Measurements from ENCODE around the gene COL9A1.
"Not testable (repeated sequence)": the region's sequence is repeated elsewhere in the genome, so short reads cannot be mapped to it uniquely, and the experiment has no call there.

COL9A1 gene

DNA sequence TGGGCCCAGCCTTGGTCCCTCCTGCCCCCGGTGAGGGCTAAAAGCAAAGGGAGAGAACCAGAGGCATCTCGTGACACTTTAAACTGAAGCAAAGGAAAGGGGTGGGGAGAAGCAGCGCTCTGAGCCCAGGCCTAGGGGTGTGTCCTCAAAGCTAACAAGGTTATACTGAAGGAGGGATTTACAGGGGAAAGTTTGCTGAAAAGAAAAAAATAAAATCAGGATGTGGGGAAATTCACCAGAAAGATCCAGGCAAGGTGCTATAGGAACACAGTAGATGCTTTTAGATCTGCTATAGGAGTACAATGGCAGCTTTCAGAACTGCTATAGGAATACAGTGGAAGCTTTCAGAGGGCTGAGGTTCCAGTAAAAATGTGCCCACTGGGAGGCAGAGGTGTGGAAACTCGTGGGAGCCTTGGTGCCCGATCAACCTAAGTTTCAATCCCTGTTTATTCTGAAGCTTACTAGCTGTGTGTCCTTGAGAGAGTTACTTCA lies at the start of gene COL9A1:
Gene COL9A1 (minus strand): TSS at position 51 of the 492 bp plus-strand sequence. CDS start 160 bp downstream, outside the sequence.
- in situ Hi-C loops (cut with MboI; ENCODE audit: low pct_unique_long_range_greater_than_20kb, low sequenced_read_pairs) = no loop called here
- no peak for DNase-seq

DNA sequence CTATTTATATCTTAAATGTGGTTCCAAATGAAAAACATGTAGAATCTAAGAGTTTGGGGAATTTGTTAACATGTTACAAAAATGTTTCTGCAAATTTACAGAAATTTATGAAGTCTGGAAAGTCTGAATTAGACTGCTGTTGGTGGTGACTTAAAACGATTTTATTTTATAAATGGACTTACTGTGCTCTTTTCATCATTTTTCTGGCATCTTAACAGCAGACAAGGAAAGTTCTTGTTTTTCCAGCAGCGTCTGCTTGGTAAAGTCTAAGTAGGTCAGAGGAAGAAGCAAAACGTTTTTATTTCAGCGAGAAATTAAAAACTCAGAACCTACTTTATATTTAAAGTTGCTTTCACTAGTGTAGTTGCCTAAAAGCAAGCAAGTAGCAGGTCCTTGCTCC lies 48.6 kb upstream of the COL9A1 start:
- in situ Hi-C loops (cut with MboI; ENCODE audit: low pct_unique_long_range_greater_than_20kb, low sequenced_read_pairs) = loop anchor here (25.0 kb wide), 1 partner anchor 661 kb away; no protein-coding TSS in a partner anchor
- no peak for DNase-seq

DNA sequence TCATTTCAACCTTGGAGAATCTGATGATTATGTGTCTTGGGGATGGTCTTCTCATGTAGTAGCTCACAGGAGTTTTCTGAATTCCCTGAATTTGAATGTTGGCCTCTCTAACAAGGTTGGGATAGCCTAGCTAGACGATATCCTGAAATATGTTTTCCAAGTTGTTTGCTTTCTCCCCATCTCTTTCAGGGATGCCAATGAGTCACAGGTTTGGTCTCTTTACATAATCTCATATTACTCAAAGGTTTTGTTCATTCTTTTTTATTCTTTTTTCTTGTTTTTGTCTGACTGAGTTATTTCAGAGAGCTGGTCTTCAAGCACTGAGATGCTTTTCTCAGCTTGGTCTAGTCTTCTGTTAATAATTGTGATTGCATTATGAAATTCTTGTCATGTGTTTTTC lies 42.7 kb upstream of the COL9A1 start:
- in situ Hi-C loops (cut with MboI; ENCODE audit: low pct_unique_long_range_greater_than_20kb, low sequenced_read_pairs) = no loop called here
- DNase-seq = no peak

DNA sequence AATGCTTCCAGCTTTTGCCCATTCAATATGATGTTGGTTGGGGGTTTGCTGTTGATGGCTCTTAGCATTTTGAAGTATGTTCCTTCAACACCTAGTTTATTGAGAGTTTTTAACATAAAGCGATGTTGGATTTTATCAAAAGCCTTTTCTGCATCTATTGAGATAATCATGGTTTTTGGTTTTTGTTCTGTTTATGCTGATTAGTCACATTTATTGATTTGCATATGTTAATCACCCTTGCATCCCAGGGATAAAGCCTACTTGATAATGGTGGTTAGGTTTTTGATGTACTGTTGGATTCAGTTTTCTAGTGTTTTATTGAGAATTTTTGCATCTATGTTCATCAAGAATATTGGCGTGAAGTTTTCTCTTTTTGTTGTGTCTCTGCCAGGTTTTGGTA lies 40.4 kb upstream of the COL9A1 start:
- in situ Hi-C loops (cut with MboI; ENCODE audit: low pct_unique_long_range_greater_than_20kb, low sequenced_read_pairs) = no loop called here

DNA sequence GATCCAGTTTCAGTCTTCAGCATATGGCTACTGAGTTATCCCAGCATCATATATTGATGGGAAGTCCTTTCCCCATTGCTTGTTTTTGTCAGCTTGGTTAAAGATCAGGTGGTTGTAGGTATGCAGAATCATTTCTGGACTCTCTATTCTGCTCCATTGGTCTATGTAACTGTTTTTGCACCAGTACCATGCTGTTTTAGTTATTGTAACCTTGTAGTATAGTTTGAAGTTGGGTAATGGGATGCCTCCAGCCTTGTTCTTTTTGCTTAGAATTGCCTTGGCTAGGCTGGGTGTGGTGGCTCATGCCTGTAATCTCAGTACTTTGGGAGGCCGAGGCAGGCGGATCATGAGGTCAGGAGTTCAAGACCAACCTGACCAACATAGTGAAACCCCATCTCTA lies 36.9 kb upstream of the COL9A1 start:
- in situ Hi-C loops (cut with MboI; ENCODE audit: low pct_unique_long_range_greater_than_20kb, low sequenced_read_pairs); DNase-seq: not testable (repeated sequence)

More for the DNA sequence above, 40.4 kb upstream of the COL9A1 start:
- no peak for DNase-seq

DNA sequence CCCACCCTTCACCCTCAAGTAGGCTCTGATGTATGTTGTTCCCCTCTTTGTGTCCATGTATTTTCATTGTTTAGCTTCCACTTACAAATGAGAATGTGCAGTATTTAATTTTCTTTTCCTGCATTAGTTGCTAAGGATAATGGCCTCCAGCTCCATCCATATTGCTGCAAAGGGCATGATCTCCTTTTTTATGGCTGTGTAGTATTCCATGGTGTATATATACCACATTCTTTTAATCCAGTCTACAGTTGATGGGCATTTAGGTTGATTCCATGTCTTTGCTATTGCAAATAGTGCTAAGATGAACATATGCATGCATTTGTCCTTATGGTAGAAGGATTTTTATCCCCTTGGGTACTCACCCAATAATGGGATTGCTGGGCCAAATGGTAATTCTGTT lies 35.9 kb upstream of the COL9A1 start:
- DNase-seq = no peak
- in situ Hi-C loops (cut with MboI; ENCODE audit: low pct_unique_long_range_greater_than_20kb, low sequenced_read_pairs) = no loop called here

DNA sequence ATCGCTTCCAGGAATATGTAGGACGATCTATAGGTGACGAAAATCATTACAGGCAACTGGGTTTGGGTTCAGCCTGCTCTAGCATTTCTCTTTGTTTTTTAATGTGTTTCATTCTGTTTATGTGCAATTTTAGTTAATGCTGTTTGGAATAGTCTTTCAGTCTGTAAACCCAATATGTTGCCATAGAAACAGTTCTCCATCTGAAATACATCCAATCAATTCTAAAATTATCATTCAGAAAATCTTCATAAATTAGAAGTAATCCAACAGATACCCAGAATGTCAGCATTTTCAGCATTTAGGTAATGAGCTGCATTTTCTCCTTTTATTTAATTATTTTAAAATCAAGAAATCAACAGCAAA lies 34.8 kb upstream of the COL9A1 start:
- no peak for DNase-seq
- in situ Hi-C loops (cut with MboI; ENCODE audit: low pct_unique_long_range_greater_than_20kb, low sequenced_read_pairs) = no loop called here

DNA sequence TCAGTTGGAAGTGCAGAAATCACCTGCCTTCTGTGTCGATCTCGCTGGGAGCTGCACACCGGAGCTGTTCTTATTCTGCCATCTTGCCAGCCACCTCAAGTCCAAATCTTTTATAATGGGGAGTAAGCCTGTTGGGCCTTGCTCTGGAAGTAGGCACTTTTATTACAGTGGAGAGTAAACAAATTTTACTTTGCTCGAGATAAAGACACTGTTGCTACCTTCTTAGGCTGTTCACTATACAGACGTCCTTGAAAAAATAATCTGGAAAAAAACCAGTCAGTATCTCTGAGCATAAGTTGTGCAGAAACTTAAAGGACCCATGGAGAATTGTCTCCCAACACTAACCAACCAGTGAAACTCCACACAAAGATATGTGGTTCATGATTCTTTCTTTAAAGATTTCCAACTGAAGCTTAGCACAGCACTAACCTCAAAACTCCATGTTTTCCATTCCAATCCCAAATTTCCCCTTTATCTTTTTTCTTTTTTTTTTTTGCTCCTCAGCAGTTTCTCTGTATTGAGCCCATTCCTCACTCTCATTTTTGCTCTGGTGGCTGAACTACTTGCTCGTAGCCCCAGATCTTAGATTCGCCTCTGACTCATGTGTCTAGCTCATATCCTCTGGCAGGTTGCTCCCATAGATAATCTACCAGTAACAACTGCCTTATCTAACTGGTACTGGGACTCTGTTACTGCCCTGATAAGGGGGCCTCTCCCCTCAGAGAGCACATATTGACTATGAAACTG lies 34.3 kb upstream of the COL9A1 start:
- no peak for DNase-seq
- in situ Hi-C loops (cut with MboI; ENCODE audit: low pct_unique_long_range_greater_than_20kb, low sequenced_read_pairs) = no loop called here

DNA sequence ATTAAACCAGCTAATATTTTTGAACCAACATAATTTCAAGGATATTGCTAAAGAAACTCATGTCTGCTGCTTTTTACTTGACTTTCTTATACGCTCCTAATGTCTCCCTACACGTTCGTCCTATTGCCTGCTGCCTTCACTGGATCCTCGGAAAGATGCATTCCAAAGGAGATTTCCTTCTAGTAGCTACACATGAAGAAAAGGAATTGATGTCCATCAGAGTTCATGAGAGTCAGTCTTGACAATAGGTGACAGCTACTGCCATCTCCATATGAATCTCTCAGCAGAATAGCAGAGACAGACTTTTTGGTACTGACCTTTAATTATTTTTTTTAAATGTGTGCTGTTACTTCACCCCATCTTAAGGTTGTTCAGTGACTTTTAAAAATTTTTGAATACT lies 24.2 kb upstream of the COL9A1 start:
- no peak for DNase-seq
- in situ Hi-C loops (cut with MboI; ENCODE audit: low pct_unique_long_range_greater_than_20kb, low sequenced_read_pairs) = no loop called here

DNA sequence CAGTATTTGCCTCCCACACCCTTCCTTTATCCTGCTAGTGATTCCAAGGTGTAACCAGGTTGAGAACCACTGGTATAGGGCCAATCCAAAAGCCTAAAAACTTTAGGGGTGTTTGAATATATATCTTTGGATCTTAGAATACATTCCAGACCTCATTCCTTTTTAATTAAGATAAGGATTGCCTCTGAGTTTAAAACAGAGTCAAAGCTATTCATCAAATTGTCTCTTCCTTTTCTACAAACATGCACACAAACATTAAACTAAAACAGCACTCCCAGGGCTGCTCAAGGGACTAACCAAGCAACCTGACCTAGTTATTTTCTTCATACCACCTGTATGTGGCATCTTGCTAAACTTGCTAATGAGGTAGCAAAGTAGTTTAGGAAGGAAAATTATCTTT lies 22.1 kb upstream of the COL9A1 start:
- in situ Hi-C loops (cut with MboI; ENCODE audit: low pct_unique_long_range_greater_than_20kb, low sequenced_read_pairs) = no loop called here
- DNase-seq = no peak

DNA sequence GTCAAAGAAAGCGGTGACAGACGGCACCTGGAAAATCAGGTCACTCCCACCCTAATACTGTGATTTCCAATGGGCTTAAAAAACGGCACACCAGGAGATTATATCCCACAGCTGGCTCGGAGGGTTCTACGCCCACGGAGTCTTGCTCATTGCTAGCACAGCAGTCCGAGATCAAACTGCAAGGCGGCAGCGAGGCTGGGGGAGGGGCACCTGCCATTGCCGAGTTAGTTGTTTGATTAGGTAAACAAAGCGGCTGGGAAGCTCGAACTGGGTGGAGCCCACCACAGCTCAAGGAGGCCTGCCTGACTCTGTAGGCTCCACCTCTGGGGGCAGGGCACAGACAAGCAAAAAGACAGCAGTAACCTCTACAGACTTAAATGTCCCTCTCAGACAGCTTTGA lies 14.9 kb upstream of the COL9A1 start:
- in situ Hi-C loops (cut with MboI; ENCODE audit: low pct_unique_long_range_greater_than_20kb, low sequenced_read_pairs); DNase-seq: not testable (repeated sequence)

DNA sequence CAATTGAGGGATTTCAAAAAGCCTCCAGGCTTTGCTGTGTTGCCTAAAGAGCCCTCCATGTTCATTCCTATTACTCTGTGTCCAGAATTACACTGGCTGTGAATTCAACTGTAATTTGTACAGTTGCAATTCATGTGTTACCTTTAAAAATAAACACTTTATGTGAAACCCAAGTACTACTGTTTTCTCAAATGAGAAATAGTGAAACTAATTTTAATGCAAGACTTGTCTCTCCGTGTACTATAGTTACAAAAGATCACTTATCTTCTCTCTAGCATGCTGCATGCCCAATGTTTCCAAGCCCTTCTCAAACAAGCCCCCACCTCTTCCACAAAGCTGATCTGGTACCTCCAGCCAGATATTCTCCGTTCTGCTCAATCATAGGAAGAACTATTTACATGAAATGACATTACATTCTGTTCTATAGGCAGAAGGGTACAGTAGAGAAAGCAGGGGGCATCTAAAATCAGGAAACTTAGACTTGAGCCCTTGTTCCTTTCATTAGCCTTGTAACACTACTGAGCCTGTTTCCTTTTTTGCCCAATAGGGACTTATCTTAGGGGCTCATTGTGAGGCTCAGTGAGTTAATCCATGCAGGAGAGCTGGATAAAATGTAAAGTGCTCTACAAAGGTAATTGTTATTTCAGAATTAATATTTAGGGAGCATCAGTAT lies 12.3 kb upstream of the COL9A1 start:
- no peak for DNase-seq
- in situ Hi-C loops (cut with MboI; ENCODE audit: low pct_unique_long_range_greater_than_20kb, low sequenced_read_pairs) = no loop called here

DNA sequence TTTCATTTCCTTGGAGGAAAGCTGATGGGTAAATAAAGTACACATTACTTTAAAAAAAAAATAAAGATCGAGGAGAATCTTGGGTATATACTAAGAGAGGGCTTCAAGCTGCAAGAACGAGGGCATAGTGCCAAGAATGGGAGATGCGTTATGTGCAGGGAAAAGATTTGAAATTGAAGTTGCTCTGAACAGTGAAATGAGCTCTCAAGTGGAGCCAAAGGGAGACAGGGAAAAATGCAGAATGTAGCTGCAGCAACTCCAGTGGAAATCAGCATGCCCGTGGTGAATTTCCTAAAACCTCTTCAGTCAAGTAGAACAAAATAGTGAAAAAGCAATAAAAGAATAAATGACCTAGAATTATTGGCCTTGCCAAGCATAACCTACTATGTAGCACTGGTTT lies 11.4 kb upstream of the COL9A1 start:
- DNase-seq = no peak

DNA sequence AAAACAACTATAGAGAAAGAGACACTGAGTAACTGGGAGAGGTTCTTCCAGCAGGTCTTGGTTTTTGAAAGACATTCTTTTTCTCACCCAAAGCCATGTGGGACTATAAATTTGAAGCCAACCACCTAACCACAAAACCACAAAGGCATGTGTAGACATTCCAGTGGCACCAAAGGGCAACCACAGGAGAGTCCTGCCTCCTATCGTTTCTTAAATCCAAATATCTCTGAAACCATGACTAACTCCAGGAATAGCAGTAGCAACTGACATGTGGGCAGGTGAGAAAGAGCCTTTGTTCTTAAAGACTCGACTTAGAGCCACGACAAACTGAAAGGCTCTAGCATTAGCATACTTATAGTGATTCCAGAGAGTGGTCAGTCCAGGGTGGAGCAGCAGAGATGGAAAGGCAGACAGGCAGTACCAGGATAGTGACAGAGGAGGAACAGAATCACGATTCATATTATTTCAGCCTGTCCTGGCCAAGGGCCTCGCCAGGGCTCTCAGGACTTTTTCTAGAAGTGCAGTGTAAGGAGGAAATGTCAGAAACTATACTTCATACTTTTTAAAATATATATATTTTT lies 9.4 kb upstream of the COL9A1 start:
- peak; percentile 75 for DNase-seq
- in situ Hi-C loops (cut with MboI; ENCODE audit: low pct_unique_long_range_greater_than_20kb, low sequenced_read_pairs) = no loop called here

More for the DNA sequence above, 11.4 kb upstream of the COL9A1 start:
- in situ Hi-C loops (cut with MboI; ENCODE audit: low pct_unique_long_range_greater_than_20kb, low sequenced_read_pairs) = no loop called here

DNA sequence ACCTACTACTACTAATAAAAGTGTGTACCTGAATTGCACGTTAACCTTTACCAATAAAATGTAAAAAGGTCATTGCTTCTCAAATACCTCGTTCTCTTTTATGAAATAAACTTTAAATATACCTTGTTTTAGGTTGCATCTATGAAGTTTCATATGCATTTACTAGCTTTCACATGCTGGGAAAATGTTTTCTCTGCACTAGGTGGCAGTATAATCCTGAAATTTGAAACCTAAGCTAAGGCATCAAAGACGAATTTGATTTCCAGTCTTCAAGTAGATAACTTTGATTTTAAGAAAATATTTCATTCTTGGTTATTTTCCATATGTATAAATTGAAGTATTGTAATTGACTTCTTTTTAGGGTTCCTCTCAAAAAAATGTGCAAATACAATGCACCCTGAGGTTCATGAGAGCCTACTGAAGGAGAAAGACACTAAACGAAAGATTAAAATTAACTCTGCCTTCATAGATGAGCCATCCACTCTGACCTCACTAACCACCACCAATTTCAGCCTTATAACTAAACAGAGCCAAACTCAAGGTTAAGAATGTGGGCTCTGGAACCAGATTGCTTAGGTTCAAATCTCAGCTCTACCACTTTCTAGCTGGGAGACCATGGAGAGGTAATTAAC lies 7.3 kb upstream of the COL9A1 start:
- in situ Hi-C loops (cut with MboI; ENCODE audit: low pct_unique_long_range_greater_than_20kb, low sequenced_read_pairs) = no loop called here
- peak; percentile 55 for DNase-seq

DNA sequence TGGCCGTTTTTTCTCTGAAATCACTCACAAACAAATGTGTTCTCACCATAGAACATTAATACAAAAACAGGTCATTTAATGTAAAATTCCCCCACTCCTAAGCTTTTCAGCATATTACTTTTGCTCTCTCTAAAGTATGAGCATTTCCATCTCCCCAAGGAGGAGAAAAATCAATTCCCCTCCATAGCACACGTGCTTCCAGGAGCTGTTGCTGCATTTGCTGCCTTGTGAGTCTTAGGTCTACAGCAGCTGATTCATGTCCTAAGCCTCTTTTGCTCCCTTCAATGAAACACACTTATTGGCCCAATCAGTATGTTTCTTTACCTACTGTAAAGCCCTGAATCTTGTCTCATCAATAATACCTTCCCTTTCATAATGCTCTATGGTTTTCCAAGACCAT lies 6.4 kb upstream of the COL9A1 start:
- no peak for DNase-seq
- in situ Hi-C loops (cut with MboI; ENCODE audit: low pct_unique_long_range_greater_than_20kb, low sequenced_read_pairs) = no loop called here

DNA sequence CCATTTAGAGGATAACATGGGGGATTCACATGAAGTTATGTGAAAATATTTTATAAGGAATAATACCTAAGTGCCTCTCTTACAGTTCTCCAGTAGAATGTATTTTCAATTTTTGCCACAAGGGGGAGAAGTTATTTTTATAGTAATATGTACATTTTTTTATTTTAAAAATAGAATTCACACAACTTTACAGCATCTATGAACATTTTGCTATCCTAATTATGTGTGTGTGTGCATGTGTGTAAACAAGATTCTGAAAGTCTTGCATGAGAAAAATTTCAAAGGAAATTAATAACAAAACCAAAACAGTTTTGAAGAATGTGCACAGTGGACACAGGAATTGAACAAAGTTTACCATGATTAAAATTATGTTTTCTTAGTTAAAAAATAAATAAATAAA lies 5.3 kb upstream of the COL9A1 start:
- DNase-seq; in situ Hi-C loops (cut with MboI; ENCODE audit: low pct_unique_long_range_greater_than_20kb, low sequenced_read_pairs): not testable (repeated sequence)

DNA sequence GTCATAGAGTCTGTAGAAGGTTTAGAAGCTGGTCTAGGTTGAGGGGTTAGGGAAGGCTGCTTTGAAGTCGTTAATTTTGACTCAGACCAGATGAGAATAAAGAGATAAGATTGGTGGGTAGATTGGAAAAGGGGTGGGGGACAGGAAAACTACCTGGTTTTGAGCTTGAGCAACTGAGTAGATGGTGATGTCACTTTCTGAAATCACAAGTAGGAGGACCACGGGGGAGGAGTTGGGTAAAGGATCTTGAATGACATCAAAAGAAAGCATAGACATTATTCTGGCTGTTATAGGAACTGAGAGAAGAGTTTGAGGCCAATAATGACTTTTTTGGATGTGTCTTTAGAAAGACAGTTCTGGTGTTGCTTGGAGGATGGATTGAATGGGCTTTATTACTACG lies 4.1 kb upstream of the COL9A1 start:
- DNase-seq = no peak
- in situ Hi-C loops (cut with MboI; ENCODE audit: low pct_unique_long_range_greater_than_20kb, low sequenced_read_pairs) = no loop called here

DNA sequence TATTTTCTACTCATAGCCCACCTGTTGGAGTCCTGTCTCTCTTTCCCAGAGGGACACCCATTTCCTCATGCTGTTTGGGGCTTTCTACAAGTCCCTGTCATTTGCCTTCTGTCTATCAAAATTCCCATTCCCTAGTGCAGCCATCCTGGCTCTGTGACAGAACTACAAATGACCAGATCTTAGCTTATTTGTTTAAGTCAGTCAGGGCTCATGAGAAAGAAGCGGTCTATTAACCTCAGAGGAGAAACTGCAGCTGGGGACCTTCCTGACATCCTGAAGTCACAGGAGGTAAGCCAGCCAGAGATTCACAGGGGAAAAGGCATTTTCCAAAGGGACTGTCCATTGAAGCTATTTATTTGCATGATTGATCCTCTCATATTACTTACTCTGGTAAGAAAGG lies 1.7 kb upstream of the COL9A1 start:
- in situ Hi-C loops (cut with MboI; ENCODE audit: low pct_unique_long_range_greater_than_20kb, low sequenced_read_pairs) = no loop called here
- DNase-seq = no peak

DNA sequence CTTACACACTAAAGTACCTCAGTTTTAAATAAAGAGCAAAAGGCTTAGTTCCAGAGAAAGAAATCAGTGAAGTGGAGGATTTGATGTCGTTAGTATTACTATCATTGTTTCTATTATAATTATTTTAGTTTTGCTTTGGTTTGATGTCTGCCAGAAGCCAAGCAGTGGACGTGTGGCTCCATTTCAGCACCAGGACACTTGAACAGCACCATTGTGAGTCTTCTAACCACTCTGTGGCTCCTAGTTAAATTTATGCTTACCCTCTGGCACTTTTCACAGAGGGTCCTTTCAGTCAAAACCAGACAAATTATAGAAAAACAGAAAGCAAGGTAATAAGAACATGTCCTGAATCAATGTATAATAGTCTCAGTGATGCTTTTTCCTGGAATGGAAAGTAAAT lies 3.4 kb downstream of the COL9A1 start:
- in situ Hi-C loops (cut with MboI; ENCODE audit: low pct_unique_long_range_greater_than_20kb, low sequenced_read_pairs) = no loop called here
- DNase-seq = peak; percentile 9
